ENCODE measurements around the gene PDE8B. TPM values are rescaled to one million over a fixed set of nuclear protein-coding genes. Genes with fewer than 3 reads are reported as not detected.

The PDE8B gene
- total and polyA plus RNA-seq, 9 donors: 0.73 to 26.7 (median 6.4) TPM

- no peaks in the 10 kb centered on the region for H3K36me3 ChIP-seq
These were observed 91.0 kb downstream of the PDE8B start for GRCh38 chr5:77301447-77301883.

GRCh38 chr5:77302247-77302646 is 91.8 kb downstream of the PDE8B start:
- no peak for TF ChIP-seq EP300 (IDR thresholded peaks at IDR 0.05)
- TF ChIP-seq CTCF (IDR thresholded peaks at IDR 0.05): no peak
- no peak for TF ChIP-seq POLR2A (IDR thresholded peaks at IDR 0.05)
- Histone ChIP-seq H3K27ac (no peak overlapping the region), H3K9me3 (no peaks in the 10 kb centered on the region), H3K4me1 (ENCODE audit: insufficient read depth) (no peaks in the 10 kb centered on the region), H3K36me3 (no peaks in the 10 kb centered on the region), H3K4me3 (no peak overlapping the region), H3K27me3 (no peaks in the 10 kb centered on the region)
- 71 to 84% (median 82%) methylated on average over 5 of the region's 5 CpGs for WGBS, 3 donors
- intact Hi-C loops (cut with DNase I): no loop called here
- DNase-seq: no peak

More at GRCh38 chr5:77301447-77301883, 91.0 kb downstream of the PDE8B start:
- Histone ChIP-seq H3K4me1 (ENCODE audit: insufficient read depth) (no peaks in the 10 kb centered on the region), H3K27ac (no peak overlapping the region), H3K9me3 (no peaks in the 10 kb centered on the region), H3K4me3 (no peak overlapping the region), H3K27me3 (no peaks in the 10 kb centered on the region)
- intact Hi-C loops (cut with DNase I): no loop called here
- no peak for DNase-seq
- 47 to 52% (median 48%) methylated on average over 4 of the region's 4 CpGs for WGBS, 3 donors
- TF ChIP-seq POLR2A (IDR thresholded peaks at IDR 0.05) (no peak), EP300 (IDR thresholded peaks at IDR 0.05) (no peak), CTCF (IDR thresholded peaks at IDR 0.05) (no peak)

- TF ChIP-seq EP300 (IDR thresholded peaks at IDR 0.05) (no peak), POLR2A (IDR thresholded peaks at IDR 0.05) (no peak), CTCF (IDR thresholded peaks at IDR 0.05) (no peak)
- WGBS, 3 donors: 96 to 98% (median 97%) methylated on average over 3 of the region's 3 CpGs
- H3K27ac ChIP-seq: no peak overlapping the region
These were observed 92.2 kb downstream of the PDE8B start for GRCh38 chr5:77302653-77303052.

GRCh38 chr5:77304388-77304787 is 93.9 kb downstream of the PDE8B start:
- no peak for DNase-seq
- intact Hi-C loops (cut with DNase I): no loop called here
- H3K4me1 ChIP-seq (ENCODE audit: insufficient read depth): no peaks in the 10 kb centered on the region
- H3K27me3 ChIP-seq: no peaks in the 10 kb centered on the region
- 85 to 86% (median 86%) methylated on average over 1 of the region's 1 CpG for WGBS, 3 donors
- no peaks in the 10 kb centered on the region for H3K36me3 ChIP-seq
- TF ChIP-seq EP300 (IDR thresholded peaks at IDR 0.05) (no peak), CTCF (IDR thresholded peaks at IDR 0.05) (no peak), POLR2A (IDR thresholded peaks at IDR 0.05) (no peak)
- no peak overlapping the region for H3K27ac ChIP-seq
- no peaks in the 10 kb centered on the region for H3K9me3 ChIP-seq
- H3K4me3 ChIP-seq: no peak overlapping the region

More at GRCh38 chr5:77302653-77303052, 92.2 kb downstream of the PDE8B start:
- Histone ChIP-seq H3K27me3 (no peaks in the 10 kb centered on the region), H3K4me1 (ENCODE audit: insufficient read depth) (no peaks in the 10 kb centered on the region), H3K36me3 (no peaks in the 10 kb centered on the region), H3K4me3 (no peak overlapping the region), H3K9me3 (no peaks in the 10 kb centered on the region)
- DNase-seq: no peak
- intact Hi-C loops (cut with DNase I): no loop called here

All from ovary (tissue), 9 donors.